HEK293 (cell line): ENCODE results near the gene FBXO33.

Source experiments
- BCL11A ChIP-seq: fragments of 450-650 bp; formaldehyde crosslinking; IDR thresholded peaks from 2 replicates; pipeline ENCODE4 v1.5.1; 2016; ENCODE audit warnings: low read depth, missing biosample characterization, missing genetic modification characterization
- FEZF1 ChIP-seq: fragments of 450-650 bp; formaldehyde crosslinking; IDR thresholded peaks from 2 replicates; pipeline ENCODE4 v1.5.1; 2016; ENCODE audit warnings: missing biosample characterization, missing genetic modification characterization
- KLF1 ChIP-seq: fragments of 450-650 bp; formaldehyde crosslinking; IDR thresholded peaks from 2 replicates; pipeline ENCODE4 v1.5.1; 2016; ENCODE audit warnings: missing biosample characterization, missing genetic modification characterization
- KLF16 ChIP-seq: fragments of 450-650 bp; formaldehyde crosslinking; IDR thresholded peaks from 2 replicates; pipeline ENCODE4 v1.5.1; 2017; ENCODE audit warnings: missing biosample characterization, missing genetic modification characterization
- KLF7 ChIP-seq: fragments of 450-650 bp; formaldehyde crosslinking; IDR thresholded peaks from 2 replicates; pipeline ENCODE4 v1.5.1; 2016; ENCODE audit warnings: missing biosample characterization, missing genetic modification characterization, borderline replicate concordance
- MEIS1 ChIP-seq: sonication (generic); formaldehyde crosslinking; IDR thresholded peaks from 2 replicates; pipeline ENCODE4 v1.8.1; 2022; ENCODE audit warnings: missing genetic modification reagents, mild to moderate bottlenecking, borderline replicate concordance
- SALL2 ChIP-seq: fragments of 450-650 bp; formaldehyde crosslinking; IDR thresholded peaks from 2 replicates; pipeline ENCODE4 v1.5.0; 2017; ENCODE audit warnings: missing biosample characterization, mild to moderate bottlenecking, missing genetic modification characterization, borderline replicate concordance
- SCRT2 ChIP-seq: fragments of 450-650 bp; formaldehyde crosslinking; IDR thresholded peaks from 2 replicates; pipeline ENCODE4 v1.5.1; 2016; ENCODE audit warnings: missing biosample characterization, missing genetic modification characterization
- SP2 ChIP-seq: fragments of 450-650 bp; formaldehyde crosslinking; IDR thresholded peaks from 2 replicates; pipeline ENCODE4 v1.5.1; 2016; ENCODE audit warnings: missing biosample characterization, missing genetic modification characterization
- SP3 ChIP-seq: fragments of 450-650 bp; formaldehyde crosslinking; IDR thresholded peaks from 2 replicates; pipeline ENCODE4 v1.5.1; 2016; ENCODE audit warnings: missing biosample characterization, missing genetic modification characterization
- YY1 ChIP-seq: fragments of 450-650 bp; formaldehyde crosslinking; IDR thresholded peaks from 2 replicates; pipeline ENCODE4 v1.5.1; 2018; ENCODE audit warnings: missing biosample characterization, missing genetic modification characterization
- ZBTB20 ChIP-seq: fragments of 450-650 bp; formaldehyde crosslinking; IDR thresholded peaks from 2 replicates; pipeline ENCODE4 v1.5.1; 2016; ENCODE audit warnings: missing biosample characterization, missing genetic modification characterization
- ZBTB26 ChIP-seq: fragments of 450-650 bp; formaldehyde crosslinking; optimal IDR thresholded peaks from 2 replicates; pipeline ENCODE3; 2016; ENCODE audit warnings: missing biosample characterization, mild to moderate bottlenecking, missing genetic modification characterization
- ZFP37 ChIP-seq: fragments of 450-650 bp; formaldehyde crosslinking; IDR thresholded peaks from 2 replicates; pipeline ENCODE4 v1.5.1; 2016; ENCODE audit warnings: missing biosample characterization, missing genetic modification characterization
- ZNF112 ChIP-seq: fragments of 450-650 bp; formaldehyde crosslinking; IDR thresholded peaks from 2 replicates; pipeline ENCODE4 v1.5.0; 2017; ENCODE audit warnings: missing biosample characterization, missing genetic modification characterization
- ZNF169 ChIP-seq: fragments of 450-650 bp; formaldehyde crosslinking; IDR thresholded peaks from 2 replicates; pipeline ENCODE4 v1.5.1; 2016; ENCODE audit warnings: missing biosample characterization, missing genetic modification characterization
- ZNF2 ChIP-seq: fragments of 450-650 bp; formaldehyde crosslinking; IDR thresholded peaks from 2 replicates; pipeline ENCODE4 v1.5.1; 2016; ENCODE audit warnings: missing biosample characterization, missing genetic modification characterization
- ZNF214 ChIP-seq: fragments of 450-650 bp; formaldehyde crosslinking; IDR thresholded peaks from 2 replicates; pipeline ENCODE4 v1.5.1; 2017; ENCODE audit warnings: missing biosample characterization, mild to moderate bottlenecking, missing genetic modification characterization, borderline replicate concordance
- ZNF221 ChIP-seq: fragments of 450-650 bp; formaldehyde crosslinking; IDR thresholded peaks from 2 replicates; pipeline ENCODE4 v1.5.1; 2017; ENCODE audit warnings: missing biosample characterization, missing genetic modification characterization, borderline replicate concordance
- ZNF248 ChIP-seq: fragments of 450-650 bp; formaldehyde crosslinking; IDR thresholded peaks from 2 replicates; pipeline ENCODE4 v1.5.1; 2017; ENCODE audit warnings: missing biosample characterization, missing genetic modification characterization
- ZNF274 ChIP-seq, 2 experiments: fragments of 200-500 bp in 1 of 2; fragments of 450-650 bp in 1 of 2; sonication (Bioruptor generic) in 1 of 2; formaldehyde crosslinking in 1 of 2; IDR thresholded peaks; 2 replicates each; pipeline versions ENCODE4 v1.5.1 to v1.6.1; 2014 to 2016; ENCODE audit warnings: borderline replicate concordance in 1 of 2, inconsistent platforms in 1 of 2, low read length in 1 of 2, missing biosample characterization in 1 of 2, missing genetic modification characterization in 1 of 2
- ZNF324 ChIP-seq: fragments of 450-650 bp; formaldehyde crosslinking; IDR thresholded peaks from 2 replicates; pipeline ENCODE4 v1.5.1; 2016; ENCODE audit warnings: missing biosample characterization, missing genetic modification characterization
- ZNF366 ChIP-seq: fragments of 450-650 bp; formaldehyde crosslinking; conservative IDR thresholded peaks from 2 replicates; pipeline ENCODE4 v1.5.1; 2016; ENCODE audit warnings: missing biosample characterization, missing genetic modification characterization
- ZNF37A ChIP-seq: fragments of 450-650 bp; IDR thresholded peaks from 2 replicates; pipeline ENCODE4 v1.5.1; 2018; ENCODE audit warnings: missing biosample characterization, missing genetic modification characterization
- ZNF394 ChIP-seq: fragments of 450-650 bp; formaldehyde crosslinking; IDR thresholded peaks from 2 replicates; pipeline ENCODE4 v1.5.1; 2016; ENCODE audit warnings: missing biosample characterization, missing genetic modification characterization, mild to moderate bottlenecking, moderate library complexity, borderline replicate concordance
- ZNF433 ChIP-seq: fragments of 450-650 bp; formaldehyde crosslinking; IDR thresholded peaks from 2 replicates; pipeline ENCODE4 v1.5.1; 2016; ENCODE audit warnings: missing biosample characterization, missing genetic modification characterization, low read depth
- ZNF660 ChIP-seq: fragments of 450-650 bp; IDR thresholded peaks from 2 replicates; pipeline ENCODE4 v1.5.1; 2018; ENCODE audit warnings: missing biosample characterization, mild to moderate bottlenecking, missing genetic modification characterization
- ZNF776 ChIP-seq: fragments of 450-650 bp; formaldehyde crosslinking; IDR thresholded peaks from 2 replicates; pipeline ENCODE4 v1.5.0; 2017; ENCODE audit warnings: missing biosample characterization, missing genetic modification characterization, borderline replicate concordance
- ZNF792 ChIP-seq: fragments of 450-650 bp; formaldehyde crosslinking; IDR thresholded peaks from 2 replicates; pipeline ENCODE4 v1.5.1; 2016; ENCODE audit warnings: missing biosample characterization, missing genetic modification characterization
- ZNF837 ChIP-seq: fragments of 450-650 bp; formaldehyde crosslinking; IDR thresholded peaks from 2 replicates; pipeline ENCODE4 v1.5.1; 2016; ENCODE audit warnings: missing biosample characterization, missing genetic modification characterization
- ZSCAN30 ChIP-seq: fragments of 450-650 bp; IDR thresholded peaks from 2 replicates; pipeline ENCODE4 v1.5.1; 2018; ENCODE audit warnings: missing biosample characterization, mild to moderate bottlenecking, missing genetic modification characterization, moderate library complexity
- ZXDB ChIP-seq: fragments of 450-650 bp; formaldehyde crosslinking; IDR thresholded peaks from 2 replicates; pipeline ENCODE4 v1.5.1; 2016; ENCODE audit warnings: missing biosample characterization, missing genetic modification characterization
- TF ChIP-seq, protein P1 (sequence below): fragments of 450-650 bp; formaldehyde crosslinking; IDR thresholded peaks from 2 replicates; pipeline ENCODE4 v1.5.1; 2016; ENCODE audit warnings: missing biosample characterization, missing genetic modification characterization
- TF ChIP-seq, protein P2 (sequence below): fragments of 450-650 bp; formaldehyde crosslinking; conservative IDR thresholded peaks from 2 replicates; pipeline ENCODE4 v1.5.1; 2016; ENCODE audit warnings: low read depth, missing biosample characterization, missing genetic modification characterization
- TF ChIP-seq, protein P3 (sequence below): fragments of 450-650 bp; formaldehyde crosslinking; IDR thresholded peaks from 2 replicates; pipeline ENCODE4 v1.5.1; 2016; ENCODE audit warnings: missing biosample characterization, missing genetic modification characterization

Gene FBXO33

GRCh38 chr14:39432179-39432618, at the start of gene FBXO33 (continued):
- no peak for TF ChIP-seq ZNF214 (tag by site-specific recombination)
- TF ChIP-seq, protein P1, sequence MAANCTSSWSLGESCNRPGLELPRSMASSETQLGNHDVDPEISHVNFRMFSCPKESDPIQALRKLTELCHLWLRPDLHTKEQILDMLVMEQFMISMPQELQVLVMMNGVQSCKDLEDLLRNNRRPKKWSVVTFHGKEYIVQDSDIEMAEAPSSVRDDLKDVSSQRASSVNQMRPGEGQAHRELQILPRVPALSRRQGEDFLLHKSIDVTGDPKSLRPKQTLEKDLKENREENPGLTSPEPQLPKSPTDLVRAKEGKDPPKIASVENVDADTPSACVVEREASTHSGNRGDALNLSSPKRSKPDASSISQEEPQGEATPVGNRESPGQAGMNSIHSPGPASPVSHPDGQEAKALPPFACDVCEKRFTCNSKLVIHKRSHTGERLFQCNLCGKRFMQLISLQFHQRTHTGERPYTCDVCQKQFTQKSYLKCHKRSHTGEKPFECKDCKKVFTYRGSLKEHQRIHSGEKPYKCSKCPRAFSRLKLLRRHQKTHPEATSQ (tag by site-specific recombination): no peak
- TF ChIP-seq ZNF2 (tag by site-specific recombination): no peak
- TF ChIP-seq, protein P2, sequence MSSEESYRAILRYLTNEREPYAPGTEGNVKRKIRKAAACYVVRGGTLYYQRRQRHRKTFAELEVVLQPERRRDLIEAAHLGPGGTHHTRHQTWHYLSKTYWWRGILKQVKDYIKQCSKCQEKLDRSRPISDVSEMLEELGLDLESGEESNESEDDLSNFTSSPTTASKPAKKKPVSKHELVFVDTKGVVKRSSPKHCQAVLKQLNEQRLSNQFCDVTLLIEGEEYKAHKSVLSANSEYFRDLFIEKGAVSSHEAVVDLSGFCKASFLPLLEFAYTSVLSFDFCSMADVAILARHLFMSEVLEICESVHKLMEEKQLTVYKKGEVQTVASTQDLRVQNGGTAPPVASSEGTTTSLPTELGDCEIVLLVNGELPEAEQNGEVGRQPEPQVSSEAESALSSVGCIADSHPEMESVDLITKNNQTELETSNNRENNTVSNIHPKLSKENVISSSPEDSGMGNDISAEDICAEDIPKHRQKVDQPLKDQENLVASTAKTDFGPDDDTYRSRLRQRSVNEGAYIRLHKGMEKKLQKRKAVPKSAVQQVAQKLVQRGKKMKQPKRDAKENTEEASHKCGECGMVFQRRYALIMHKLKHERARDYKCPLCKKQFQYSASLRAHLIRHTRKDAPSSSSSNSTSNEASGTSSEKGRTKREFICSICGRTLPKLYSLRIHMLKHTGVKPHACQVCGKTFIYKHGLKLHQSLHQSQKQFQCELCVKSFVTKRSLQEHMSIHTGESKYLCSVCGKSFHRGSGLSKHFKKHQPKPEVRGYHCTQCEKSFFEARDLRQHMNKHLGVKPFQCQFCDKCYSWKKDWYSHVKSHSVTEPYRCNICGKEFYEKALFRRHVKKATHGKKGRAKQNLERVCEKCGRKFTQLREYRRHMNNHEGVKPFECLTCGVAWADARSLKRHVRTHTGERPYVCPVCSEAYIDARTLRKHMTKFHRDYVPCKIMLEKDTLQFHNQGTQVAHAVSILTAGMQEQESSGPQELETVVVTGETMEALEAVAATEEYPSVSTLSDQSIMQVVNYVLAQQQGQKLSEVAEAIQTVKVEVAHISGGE (tag by site-specific recombination): no peak
- TF ChIP-seq ZNF776: no peak
- no peak for TF ChIP-seq ZNF792
- TF ChIP-seq ZNF248 (tag by site-specific recombination): no peak
- no peak for TF ChIP-seq ZNF37A
- peak; percentile 87 for TF ChIP-seq ZNF366
- TF ChIP-seq SALL2 (tag by site-specific recombination): no peak
- no peak for TF ChIP-seq ZNF433 (tag by site-specific recombination)
- TF ChIP-seq ZBTB20 (tag by site-specific recombination): no peak
- peak; percentile 27 for TF ChIP-seq KLF1 (tag by site-specific recombination)
- no peak for TF ChIP-seq ZNF221 (tag by site-specific recombination)
- no peak for TF ChIP-seq ZNF169 (tag by site-specific recombination)
- TF ChIP-seq SP3 (tag by site-specific recombination): peak; percentile 86
- TF ChIP-seq SP2: peak; percentile 55
- TF ChIP-seq ZNF837: no peak
- peak; percentile 38; the same call in 1 of the 2 replicates for TF ChIP-seq ZNF324
- TF ChIP-seq ZNF394: no peak
- no peak for TF ChIP-seq ZFP37 (tag by site-specific recombination)
- 0 out of 2 replicates have a peak, but pooled peaks have one; percentile 24 for TF ChIP-seq KLF7 (tag by site-specific recombination)
- TF ChIP-seq KLF16 (tag by site-specific recombination): peak; percentile 73
- TF ChIP-seq ZNF112 (tag by site-specific recombination): no peak
- no peak for TF ChIP-seq MEIS1 (CRISPR knock-in tag)
- no peak for TF ChIP-seq FEZF1
- TF ChIP-seq ZNF274 (IDR thresholded peaks at IDR 0.05; ENCODE audit: low read length): no peak
- no peak for TF ChIP-seq ZNF274 (tag by site-specific recombination; IDR thresholded peaks at IDR 0.05; ENCODE audit: borderline replicate concordance)
- TF ChIP-seq, protein P3, sequence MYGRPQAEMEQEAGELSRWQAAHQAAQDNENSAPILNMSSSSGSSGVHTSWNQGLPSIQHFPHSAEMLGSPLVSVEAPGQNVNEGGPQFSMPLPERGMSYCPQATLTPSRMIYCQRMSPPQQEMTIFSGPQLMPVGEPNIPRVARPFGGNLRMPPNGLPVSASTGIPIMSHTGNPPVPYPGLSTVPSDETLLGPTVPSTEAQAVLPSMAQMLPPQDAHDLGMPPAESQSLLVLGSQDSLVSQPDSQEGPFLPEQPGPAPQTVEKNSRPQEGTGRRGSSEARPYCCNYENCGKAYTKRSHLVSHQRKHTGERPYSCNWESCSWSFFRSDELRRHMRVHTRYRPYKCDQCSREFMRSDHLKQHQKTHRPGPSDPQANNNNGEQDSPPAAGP (tag by site-specific recombination): peak; percentile 74
- TF ChIP-seq ZBTB26 (tag by site-specific recombination): peak; percentile 63
- no peak for TF ChIP-seq SCRT2 (tag by site-specific recombination)
- TF ChIP-seq ZXDB (tag by site-specific recombination): no peak
- TF ChIP-seq ZNF660: peak; percentile 19; the same call in 1 of the 2 replicates
- no peak for TF ChIP-seq ZSCAN30 (tag by site-specific recombination)
- TF ChIP-seq YY1 (tag by site-specific recombination): no peak
- no peak for TF ChIP-seq BCL11A (tag by site-specific recombination)
